GM12872 (cell line): ENCODE data around the gene SEC24C.

Experiments
- TF ChIP-seq, protein P1 (sequence below): IDR thresholded peaks from 3 replicates; pipeline ENCODE4 v1.5.1; 2011; ENCODE audit warnings: low read depth, mild to moderate bottlenecking, low read length, moderate library complexity; ENCODE audit not compliant: insufficient read depth

Gene SEC24C

DNA sequence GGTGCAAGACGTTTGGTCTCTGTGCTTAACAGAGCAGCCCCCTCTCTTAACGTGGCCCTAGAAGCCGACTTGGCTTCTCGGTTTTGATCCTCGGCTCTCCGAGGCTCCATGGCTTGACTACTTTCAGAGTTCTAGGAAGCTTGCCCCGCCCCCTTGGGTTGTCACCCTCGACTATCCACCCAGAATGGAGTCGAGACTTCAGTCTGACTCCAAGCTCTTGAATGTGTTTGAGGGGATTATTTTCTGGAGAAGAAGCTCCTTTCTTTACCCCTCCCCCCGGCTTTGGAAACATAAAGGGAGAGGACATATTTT lies 448 bp downstream of the SEC24C start:
- TF ChIP-seq, protein P1, sequence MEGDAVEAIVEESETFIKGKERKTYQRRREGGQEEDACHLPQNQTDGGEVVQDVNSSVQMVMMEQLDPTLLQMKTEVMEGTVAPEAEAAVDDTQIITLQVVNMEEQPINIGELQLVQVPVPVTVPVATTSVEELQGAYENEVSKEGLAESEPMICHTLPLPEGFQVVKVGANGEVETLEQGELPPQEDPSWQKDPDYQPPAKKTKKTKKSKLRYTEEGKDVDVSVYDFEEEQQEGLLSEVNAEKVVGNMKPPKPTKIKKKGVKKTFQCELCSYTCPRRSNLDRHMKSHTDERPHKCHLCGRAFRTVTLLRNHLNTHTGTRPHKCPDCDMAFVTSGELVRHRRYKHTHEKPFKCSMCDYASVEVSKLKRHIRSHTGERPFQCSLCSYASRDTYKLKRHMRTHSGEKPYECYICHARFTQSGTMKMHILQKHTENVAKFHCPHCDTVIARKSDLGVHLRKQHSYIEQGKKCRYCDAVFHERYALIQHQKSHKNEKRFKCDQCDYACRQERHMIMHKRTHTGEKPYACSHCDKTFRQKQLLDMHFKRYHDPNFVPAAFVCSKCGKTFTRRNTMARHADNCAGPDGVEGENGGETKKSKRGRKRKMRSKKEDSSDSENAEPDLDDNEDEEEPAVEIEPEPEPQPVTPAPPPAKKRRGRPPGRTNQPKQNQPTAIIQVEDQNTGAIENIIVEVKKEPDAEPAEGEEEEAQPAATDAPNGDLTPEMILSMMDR, result no peak

GRCh38 chr10:73746721-73747120 lies 2.5 kb downstream of the SEC24C start:
- TF ChIP-seq, protein P1, result no peak

- TF ChIP-seq, protein P1, result no peak
Observed at GRCh38 chr10:73750819-73751218, 6.6 kb downstream of the SEC24C start.

DNA sequence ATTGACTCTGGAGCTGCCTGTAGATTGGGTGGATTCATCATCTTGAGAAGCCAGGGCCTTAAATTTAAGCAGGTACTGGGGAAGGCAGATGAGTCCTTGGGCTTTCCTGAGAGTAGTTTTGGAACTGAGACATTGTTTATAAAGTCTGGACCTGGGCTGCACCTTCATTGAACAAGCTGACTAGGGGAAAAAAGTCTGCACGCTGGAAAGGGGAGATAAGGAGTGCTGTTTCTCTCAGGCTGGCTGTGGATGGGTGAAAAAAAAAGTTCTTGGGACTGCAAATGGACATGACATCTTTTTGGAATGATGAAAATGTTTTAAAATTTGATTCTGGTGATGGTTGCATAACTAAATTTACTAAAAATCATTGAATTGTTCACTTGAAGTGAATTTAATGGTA lies 12.0 kb downstream of the SEC24C start:
- TF ChIP-seq, protein P1, result no peak

- TF ChIP-seq, protein P1, result no peak
Observed at GRCh38 chr10:73758704-73759511, 14.7 kb downstream of the SEC24C start.

- TF ChIP-seq, protein P1, result no peak
Observed at GRCh38 chr10:73759512-73760115, 15.4 kb downstream of the SEC24C start.

DNA sequence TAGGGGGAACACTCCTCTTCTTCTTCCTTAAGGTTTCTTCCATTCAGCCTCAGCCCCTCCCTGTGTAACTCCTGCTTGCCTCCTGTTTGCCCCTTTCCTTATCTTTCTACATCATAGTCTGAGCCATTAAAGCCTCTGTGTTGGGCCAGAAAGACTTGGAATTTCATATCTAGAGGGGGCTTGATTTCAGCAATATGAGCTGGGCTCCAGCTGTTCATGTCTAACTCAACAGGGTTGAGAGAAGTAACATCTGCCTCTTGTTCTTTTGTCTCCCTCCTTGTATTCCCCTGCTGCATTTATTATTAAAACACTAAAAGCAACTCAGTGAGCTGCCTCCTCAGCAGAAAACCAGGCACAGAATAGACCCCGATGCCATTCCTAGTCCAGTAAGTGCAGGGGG lies 17.6 kb downstream of the SEC24C start:
- TF ChIP-seq, protein P1, result no peak
